Neural cell (in vitro differentiated cells): Measurements from ENCODE around the gene GRAMD4. TPM values are rescaled to one million over a fixed set of nuclear protein-coding genes. Genes with fewer than 3 reads are reported as not detected.

Experiments
- H2AFZ ChIP-seq: fragments of 200-600, 300-800 bp; sonication (generic), shearing (Covaris generic); 2 replicates; pipeline ENCODE4 v1.6.0; 2014; ENCODE audit warnings: low read depth, mild to moderate bottlenecking, antibody characterized with exemption, low read length, moderate library complexity
- H3F3A ChIP-seq: fragments of 200-600 bp; shearing (Covaris generic); 2 replicates; pipeline ENCODE4 v1.6.1; 2016; ENCODE audit warnings: mild to moderate bottlenecking, moderate library complexity, mixed read lengths, antibody characterized with exemption, low read length; ENCODE audit not compliant: insufficient read depth, poor library complexity, severe bottlenecking
- H3K27ac ChIP-seq: fragments of 200-600, 300-800 bp; sonication (generic), shearing (Covaris generic); 2 replicates; pipeline ENCODE4 v1.5.1; 2014; ENCODE audit warnings: mild to moderate bottlenecking, low read length, moderate library complexity
- H3K27me3 ChIP-seq: fragments of 300-800, 200-600 bp; sonication (generic), shearing (Covaris generic); 2 replicates; pipeline ENCODE4 v1.6.0; 2014; ENCODE audit warnings: mild to moderate bottlenecking, low read depth, low read length, moderate library complexity; ENCODE audit not compliant: insufficient read depth
- H3K36me3 ChIP-seq: fragments of 300-800, 200-600 bp; sonication (generic), shearing (Covaris generic); 2 replicates; pipeline ENCODE4 v1.5.1; 2014; ENCODE audit warnings: mild to moderate bottlenecking, antibody characterized with exemption, low read length, moderate library complexity; ENCODE audit not compliant: insufficient read depth
- H3K4me2 ChIP-seq: fragments of 300-800, 200-600 bp; sonication (generic), shearing (Covaris generic); 2 replicates; pipeline ENCODE4 v1.6.0; 2014; ENCODE audit warnings: mild to moderate bottlenecking, low read length
- H3K4me3 ChIP-seq: fragments of 300-800, 200-600 bp; sonication (generic), shearing (Covaris generic); 2 replicates; pipeline ENCODE4 v1.5.1; 2014; ENCODE audit warnings: mild to moderate bottlenecking, low read length, moderate library complexity
- H3K79me2 ChIP-seq: fragments of 200-600 bp; shearing (Covaris generic); replicated peaks from 2 replicates; pipeline ENCODE4 v1.6.0; 2014; ENCODE audit warnings: mild to moderate bottlenecking, low read length, moderate library complexity; ENCODE audit not compliant: insufficient read depth
- H3K9ac ChIP-seq: fragments of 300-800, 200-600 bp; sonication (generic), shearing (Covaris generic); 2 replicates; pipeline ENCODE4 v1.6.1; 2016; ENCODE audit warnings: mild to moderate bottlenecking, low read length, mixed read lengths
- H3K9me2 ChIP-seq: fragments of 200-600 bp; shearing (Covaris generic); 2 replicates; pipeline ENCODE4 v1.6.1; 2016; ENCODE audit warnings: mild to moderate bottlenecking, low read length, mixed read lengths; ENCODE audit not compliant: insufficient read depth
- H3K9me3 ChIP-seq: fragments of 200-600, 300-800 bp; sonication (generic), shearing (Covaris generic); 2 replicates; pipeline ENCODE4 v1.6.1; 2016; ENCODE audit warnings: mild to moderate bottlenecking, mixed run types, low read length, moderate library complexity, mixed read lengths
- H4K20me1 ChIP-seq: fragments of 200-600 bp; shearing (Covaris generic); 2 replicates; pipeline ENCODE4 v1.6.1; 2016; ENCODE audit warnings: mild to moderate bottlenecking, mixed run types; ENCODE audit not compliant: insufficient read depth
- CTCF ChIP-seq: fragments of 450-650 bp; IDR thresholded peaks from 2 replicates; pipeline ENCODE4 v1.5.1; 2014; ENCODE audit warnings: antibody characterized with exemption, mild to moderate bottlenecking, moderate library complexity; ENCODE audit not compliant: poor library complexity, severe bottlenecking
- EZH2 ChIP-seq: fragments of 200-600, 300-800 bp; shearing (Covaris generic), sonication (generic); IDR thresholded peaks from 2 replicates; pipeline ENCODE4 v1.6.1; 2014; ENCODE audit warnings: antibody characterized with exemption, low read length, borderline replicate concordance, mild to moderate bottlenecking; ENCODE audit not compliant: insufficient read depth, poor library complexity, severe bottlenecking
- MXI1 ChIP-seq: fragments of 450-650 bp; conservative IDR thresholded peaks from 2 replicates; pipeline ENCODE4 v1.6.1; 2014; ENCODE audit warnings: antibody characterized with exemption, mild to moderate bottlenecking; ENCODE audit not compliant: poor library complexity, severe bottlenecking
- POLR2AphosphoS5 ChIP-seq: IDR thresholded peaks from 2 replicates; pipeline ENCODE4 v1.6.1; 2012
- RAD21 ChIP-seq: fragments of 450-650 bp; conservative IDR thresholded peaks from 2 replicates; pipeline ENCODE4 v1.6.1; 2014; ENCODE audit warnings: antibody characterized with exemption, mild to moderate bottlenecking, moderate library complexity
- REST ChIP-seq: IDR thresholded peaks from 2 replicates; pipeline ENCODE4 v1.6.1; 2012; ENCODE audit warnings: borderline replicate concordance
- SMC3 ChIP-seq: fragments of 450-650 bp; conservative IDR thresholded peaks from 2 replicates; pipeline ENCODE4 v1.6.1; 2014; ENCODE audit warnings: antibody characterized with exemption, mild to moderate bottlenecking, moderate library complexity; ENCODE audit not compliant: poor library complexity
- TAF1 ChIP-seq: IDR thresholded peaks from 2 replicates; pipeline ENCODE4 v1.6.1; 2012; ENCODE audit warnings: low read depth
- polyA plus RNA-seq: library from polyadenylated mRNA; depleted of rRNA; stranded (reverse); fragments of >200 nt; gene quantifications from 2 replicates; pipeline ENCODE4 v1.2.3, GENCODE V29; 2014

GRAMD4 gene
- polyA plus RNA-seq, 1 donor from 2014 or later = 35.6 TPM

GRCh38 chr22:46672731-46673130 is 52.5 kb downstream of the GRAMD4 start:
- Histone ChIP-seq H3K9me2 (no peaks in the 10 kb centered on the region), H3K36me3 (no peaks in the 10 kb centered on the region), H3F3A (no peaks in the 10 kb centered on the region), H3K27me3 (no peaks in the 10 kb centered on the region), H3K9ac (no peak overlapping the region), H3K4me3 (no peak overlapping the region), H3K27ac (no peak overlapping the region), H3K4me2 (no peak overlapping the region), H3K9me3 (no peaks in the 10 kb centered on the region), H3K79me2 (no peaks in the 10 kb centered on the region), H2AFZ (no peak overlapping the region), H4K20me1 (no peaks in the 10 kb centered on the region)
- TF ChIP-seq RAD21 (no peak), MXI1 (no peak), REST (no peak), TAF1 (no peak), EZH2 (no peak)

- Histone ChIP-seq H3K4me2 (no peak overlapping the region), H3F3A (no peaks in the 10 kb centered on the region), H3K9me2 (no peaks in the 10 kb centered on the region), H3K9me3 (no peaks in the 10 kb centered on the region), H4K20me1 (no peaks in the 10 kb centered on the region), H3K27me3 (no peaks in the 10 kb centered on the region), H3K27ac (no peak overlapping the region), H2AFZ (no peak overlapping the region), H3K36me3 (no peaks in the 10 kb centered on the region), H3K4me3 (no peak overlapping the region), H3K9ac (no peak overlapping the region), H3K79me2 (no peaks in the 10 kb centered on the region)
- TF ChIP-seq POLR2AphosphoS5 (no peak), CTCF (no peak), TAF1 (no peak), RAD21 (no peak), SMC3 (no peak)
These were observed 53.0 kb downstream of the GRAMD4 start for GRCh38 chr22:46673205-46673604.

- H3F3A ChIP-seq = no peaks in the 10 kb centered on the region
- H3K36me3 ChIP-seq = no peaks in the 10 kb centered on the region
- TF ChIP-seq EZH2 (no peak), CTCF (no peak), REST (no peak), POLR2AphosphoS5 (no peak)
- no peaks in the 10 kb centered on the region for H3K9me2 ChIP-seq
- no peak overlapping the region for H3K9ac ChIP-seq
- H3K4me2 ChIP-seq = no peak overlapping the region
- no peak overlapping the region for H3K27ac ChIP-seq
- H3K9me3 ChIP-seq = no peaks in the 10 kb centered on the region
- H2AFZ ChIP-seq = no peak overlapping the region
- H4K20me1 ChIP-seq = no peaks in the 10 kb centered on the region
- H3K27me3 ChIP-seq = no peaks in the 10 kb centered on the region
- no peaks in the 10 kb centered on the region for H3K79me2 ChIP-seq
- no peak overlapping the region for H3K4me3 ChIP-seq
These were observed 53.6 kb downstream of the GRAMD4 start for GRCh38 chr22:46673662-46674236.
